Epithelial cell of prostate (primary cell): Measurements from ENCODE around the gene DOCK2.
"Not testable (repeated sequence)": the region's sequence is repeated elsewhere in the genome, so short reads cannot be mapped to it uniquely, and the experiment has no call there.

Experiments used
- DNase-seq: peaks from one replicate; pipeline ENCODE4 v3.0.0-alpha.2; 2011; ENCODE audit warnings: low read depth, low spot score
- H3K27ac ChIP-seq: fragments of 450-650 bp; 2 replicates; pipeline ENCODE4 v1.5.1; 2017; ENCODE audit warnings: mild to moderate bottlenecking

DOCK2 gene

DNA sequence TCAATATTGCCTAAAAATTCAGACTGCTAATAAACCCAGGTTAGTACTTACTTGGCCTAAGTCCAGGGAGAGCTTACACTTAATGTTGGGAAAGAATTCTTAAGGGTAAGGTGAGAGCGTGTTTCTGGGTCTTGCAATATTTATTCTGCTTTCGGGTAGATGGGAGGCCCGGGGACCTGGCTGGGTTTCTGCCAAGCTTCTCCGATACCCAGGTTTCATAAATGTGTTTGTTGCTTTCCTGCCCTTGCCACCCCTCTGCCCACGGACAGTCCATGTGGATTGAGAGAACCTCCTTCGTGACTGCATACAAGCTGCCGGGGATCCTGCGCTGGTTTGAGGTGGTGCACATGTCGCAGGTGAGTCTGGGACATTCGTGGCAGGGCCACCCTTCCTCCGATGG, 420.2 kb downstream of the DOCK2 start:
- H3K27ac ChIP-seq, result no peak overlapping the region
- DNase-seq, result no peak

DNA sequence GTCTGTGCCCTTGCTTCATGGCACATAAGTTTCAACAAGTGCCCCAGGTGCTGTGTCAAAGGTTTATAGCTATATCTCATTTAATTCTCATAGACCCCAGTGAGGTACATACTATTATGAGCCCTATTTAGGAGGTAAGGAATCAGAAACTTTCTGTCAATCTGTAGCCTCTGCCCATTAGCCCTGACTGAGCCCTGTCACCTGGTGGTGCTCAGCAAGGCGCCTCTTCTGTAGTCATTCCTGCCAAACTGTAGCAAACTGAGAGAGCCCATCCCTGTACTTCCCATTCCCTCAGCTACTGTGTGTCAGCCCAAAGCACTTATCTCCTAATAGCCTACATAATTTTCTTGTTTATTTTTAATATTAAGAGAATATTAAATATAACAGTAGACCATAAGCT, 422.1 kb downstream of the DOCK2 start:
- H3K27ac ChIP-seq, result no peak overlapping the region
- no peak for DNase-seq

DNA sequence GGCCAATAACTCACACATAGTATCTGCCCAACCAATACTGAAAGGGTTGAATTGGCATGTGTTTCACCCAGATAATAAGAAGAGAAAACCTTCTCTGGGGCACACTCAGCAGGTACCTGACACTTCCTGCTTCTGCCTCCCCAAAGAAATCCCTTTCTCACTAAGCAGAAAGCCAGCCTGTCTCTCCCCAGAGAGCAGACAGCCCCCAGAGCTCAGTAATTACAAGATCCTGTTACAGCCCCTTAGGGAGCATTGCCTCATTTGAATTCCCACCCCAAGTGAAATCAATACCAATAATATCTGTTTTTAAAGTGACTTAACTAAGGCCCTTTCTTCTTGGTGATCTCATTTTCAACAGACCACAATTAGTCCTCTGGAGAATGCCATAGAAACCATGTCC, 430.1 kb downstream of the DOCK2 start:
- no peak overlapping the region for H3K27ac ChIP-seq
- no peak for DNase-seq

DNA sequence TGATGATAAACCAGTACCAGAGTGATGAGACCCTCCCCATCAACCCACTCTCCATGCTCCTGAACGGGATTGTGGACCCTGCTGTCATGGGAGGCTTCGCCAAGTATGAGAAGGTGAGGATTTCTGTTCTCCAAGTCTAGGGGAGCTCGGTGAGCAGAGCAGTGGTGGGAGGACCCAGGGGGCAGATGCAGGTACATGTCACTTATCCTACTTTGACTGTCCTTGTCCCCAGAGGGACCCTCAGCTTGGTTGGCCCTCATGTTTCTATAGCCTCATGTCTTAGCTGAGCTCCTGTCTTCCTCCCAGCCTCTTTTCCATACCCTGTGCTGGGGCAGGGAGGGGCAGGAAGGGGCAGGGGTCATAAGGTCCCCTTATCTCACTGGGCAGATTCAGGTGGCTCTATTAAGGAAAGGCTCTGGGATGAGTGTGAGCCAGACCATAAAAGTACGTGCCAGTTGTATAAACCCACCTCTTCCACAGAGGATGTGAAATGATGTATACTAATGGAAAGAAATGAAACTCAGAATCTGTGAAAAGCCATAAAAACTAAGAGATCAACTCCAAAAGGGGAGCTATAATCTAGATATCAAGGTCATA, 430.6 kb downstream of the DOCK2 start:
- no peak overlapping the region for H3K27ac ChIP-seq
- DNase-seq, result no peak

DNA sequence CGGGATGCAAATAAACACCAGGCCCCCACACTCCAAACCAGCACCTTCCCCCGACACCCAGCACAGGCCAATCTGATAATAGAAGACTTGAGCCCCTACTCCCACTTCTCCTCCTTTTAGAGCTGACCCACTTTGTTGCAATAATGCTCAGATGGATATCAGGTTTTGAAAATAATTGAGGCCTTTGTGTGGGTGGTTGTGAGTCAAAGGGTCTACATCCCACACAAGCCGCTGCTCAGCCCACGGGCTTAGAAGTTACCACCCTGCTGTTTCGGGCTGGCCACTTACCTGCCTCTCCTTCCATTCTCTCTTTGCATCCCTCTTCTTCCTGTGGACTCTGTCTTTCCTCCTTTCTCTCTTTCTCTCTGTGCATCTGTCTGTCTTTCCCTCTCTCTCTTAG, 432.4 kb downstream of the DOCK2 start:
- no peak overlapping the region for H3K27ac ChIP-seq
- DNase-seq, result no peak

DNA sequence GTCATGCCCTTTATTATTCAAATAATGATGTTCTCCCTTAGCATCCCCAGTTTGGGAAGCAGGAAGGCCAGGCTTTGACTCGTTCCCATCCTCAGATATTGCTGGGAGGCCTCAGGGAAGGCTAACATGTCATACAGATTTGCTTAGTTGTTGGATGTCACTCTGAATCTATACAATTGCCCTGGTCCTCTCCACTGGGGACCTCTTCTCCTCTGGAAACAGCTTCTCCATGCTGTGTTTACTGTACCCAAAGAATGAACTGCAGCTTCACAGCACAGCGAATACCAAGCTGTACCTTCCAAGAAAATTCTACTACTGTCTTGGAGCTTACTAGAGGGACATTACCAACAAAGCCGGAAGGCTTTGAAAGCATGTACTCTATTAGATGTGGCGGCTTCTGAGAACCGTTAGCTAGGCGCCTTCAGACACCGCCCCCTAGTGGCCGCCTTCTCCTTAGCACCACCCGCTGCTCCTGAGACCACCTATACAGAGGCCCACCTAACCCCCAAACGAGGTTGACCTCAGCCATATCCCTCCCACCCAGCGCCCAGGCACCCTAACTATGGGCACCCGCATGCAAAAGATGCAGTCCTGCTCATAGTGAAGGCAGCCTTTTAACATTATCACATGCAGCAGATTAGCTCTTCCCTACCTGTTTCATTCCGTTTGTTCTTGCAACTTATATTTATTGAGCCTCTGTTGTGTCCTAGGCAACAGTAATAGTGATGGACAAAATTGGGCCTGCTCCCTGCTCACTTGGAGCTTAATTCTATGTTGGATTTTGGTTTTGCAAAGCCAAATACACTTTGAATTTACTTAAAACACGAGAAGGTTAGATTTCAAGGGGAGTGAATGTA, 433.7 kb downstream of the DOCK2 start:
- no peak for DNase-seq
- no peak overlapping the region for H3K27ac ChIP-seq

DNA sequence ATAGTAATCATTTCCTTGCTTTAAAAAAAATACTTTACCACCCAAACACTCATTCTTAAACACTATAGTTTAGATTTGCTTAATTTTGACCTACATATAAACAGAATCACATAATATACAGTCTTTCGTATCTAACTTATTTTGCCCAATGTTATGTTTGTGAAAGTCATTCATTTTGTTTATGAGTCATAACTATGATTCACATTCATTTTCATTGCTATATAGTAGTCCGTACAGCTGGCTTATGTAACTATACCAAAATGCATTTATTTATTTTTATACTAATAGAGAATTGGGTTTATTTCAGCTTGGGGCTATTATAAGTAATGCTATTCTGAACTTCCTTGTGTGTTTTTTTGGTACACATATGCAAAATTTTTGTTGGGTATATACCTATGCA, 434.7 kb downstream of the DOCK2 start:
- no peak for DNase-seq
- no peak overlapping the region for H3K27ac ChIP-seq

DNA sequence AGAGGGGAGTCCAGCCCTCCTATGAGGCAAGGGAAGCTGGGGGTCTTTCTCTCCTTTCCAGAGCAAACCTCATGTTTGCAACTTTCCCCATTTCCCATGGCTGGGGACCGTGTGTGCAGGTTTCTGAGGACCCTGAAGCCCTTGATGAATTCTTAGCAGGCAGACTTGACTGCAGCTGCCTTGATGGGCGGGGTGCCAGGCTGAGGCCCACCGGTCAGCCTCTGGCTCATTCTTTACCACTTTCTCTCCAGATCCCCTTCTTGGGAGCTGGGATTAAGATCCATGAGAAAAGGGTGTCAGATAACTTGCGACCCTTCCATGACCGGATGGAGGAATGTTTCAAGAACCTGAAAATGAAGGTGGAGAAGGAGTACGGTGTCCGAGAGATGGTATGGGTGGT, 438.6 kb downstream of the DOCK2 start:
- no peak overlapping the region for H3K27ac ChIP-seq
- DNase-seq, result no peak

DNA sequence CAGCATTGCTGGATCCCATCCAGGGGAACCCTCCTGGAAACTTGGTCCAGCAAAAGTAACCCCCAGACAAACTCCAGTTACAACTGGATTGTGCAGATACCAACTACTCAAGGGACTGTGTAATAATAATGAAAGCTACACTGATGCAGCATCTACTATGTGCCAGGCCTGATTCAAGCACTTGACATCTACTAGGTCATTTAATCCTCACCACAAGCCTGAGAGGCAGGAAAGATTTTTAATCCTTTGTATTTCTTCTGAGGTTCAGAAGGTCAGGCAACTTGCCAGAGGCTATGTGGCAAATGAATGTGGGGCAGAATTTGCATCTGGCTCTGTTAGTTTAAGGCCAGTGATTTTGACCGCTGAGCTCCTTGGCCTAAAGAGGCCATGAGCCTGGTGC, 439.1 kb downstream of the DOCK2 start:
- DNase-seq, result no peak
- H3K27ac ChIP-seq, result no peak overlapping the region

DNA sequence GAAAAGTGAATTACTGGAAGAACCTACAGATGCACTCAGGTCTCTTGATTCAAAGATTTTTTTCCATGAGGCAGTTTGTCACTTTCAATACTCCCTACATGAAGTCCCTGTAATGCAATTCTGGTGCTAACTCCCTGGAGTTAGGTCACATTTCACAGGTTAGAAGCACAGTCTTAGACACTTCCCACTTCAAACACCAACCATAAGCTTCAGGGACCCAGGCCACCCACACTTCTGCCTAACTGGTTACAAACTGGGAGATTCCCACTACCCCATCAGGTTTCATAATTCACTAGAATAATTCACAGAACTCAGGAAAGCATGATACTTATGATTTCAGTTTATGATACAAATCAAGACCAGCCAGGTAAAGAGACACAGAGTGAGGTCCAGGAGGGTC, 439.7 kb downstream of the DOCK2 start:
- no peak overlapping the region for H3K27ac ChIP-seq
- DNase-seq, result no peak

DNA sequence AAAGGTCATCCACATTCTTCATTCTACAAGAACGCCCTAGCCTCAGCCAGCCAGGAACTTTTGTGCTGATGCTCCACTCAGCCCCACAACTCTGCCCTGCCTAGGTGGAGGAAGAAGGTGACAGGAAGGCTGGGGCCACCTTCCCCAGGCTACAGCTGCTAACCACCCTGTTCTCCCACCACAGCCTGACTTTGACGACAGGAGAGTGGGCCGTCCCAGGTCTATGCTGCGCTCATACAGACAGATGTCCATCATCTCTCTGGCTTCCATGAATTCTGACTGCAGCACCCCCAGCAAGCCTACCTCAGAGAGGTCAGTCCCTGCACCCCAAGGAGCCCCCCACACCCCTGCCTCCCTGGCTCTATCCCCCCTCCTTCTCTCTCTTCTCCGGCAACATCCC, 440.5 kb downstream of the DOCK2 start:
- DNase-seq, result no peak
- no peak overlapping the region for H3K27ac ChIP-seq

DNA sequence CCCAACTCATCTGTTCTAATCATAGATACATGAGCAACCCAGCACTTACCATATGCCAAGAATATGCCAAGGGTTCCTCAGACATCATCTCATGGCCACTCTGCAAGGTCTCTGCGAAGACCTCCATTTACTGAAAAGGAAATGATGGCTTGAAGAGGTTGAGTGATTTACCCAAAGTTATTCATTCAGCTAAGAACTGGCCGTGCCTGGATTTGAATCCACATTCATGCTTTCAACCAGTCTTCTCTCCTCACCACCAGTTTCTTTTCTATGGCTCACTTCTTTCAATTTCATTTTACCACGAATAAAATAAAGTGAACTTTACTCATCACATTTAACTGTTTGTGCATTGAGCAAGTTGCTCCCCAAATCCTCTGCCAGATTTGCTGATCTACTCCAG, 441.4 kb downstream of the DOCK2 start:
- no peak overlapping the region for H3K27ac ChIP-seq
- DNase-seq, result no peak

DNA sequence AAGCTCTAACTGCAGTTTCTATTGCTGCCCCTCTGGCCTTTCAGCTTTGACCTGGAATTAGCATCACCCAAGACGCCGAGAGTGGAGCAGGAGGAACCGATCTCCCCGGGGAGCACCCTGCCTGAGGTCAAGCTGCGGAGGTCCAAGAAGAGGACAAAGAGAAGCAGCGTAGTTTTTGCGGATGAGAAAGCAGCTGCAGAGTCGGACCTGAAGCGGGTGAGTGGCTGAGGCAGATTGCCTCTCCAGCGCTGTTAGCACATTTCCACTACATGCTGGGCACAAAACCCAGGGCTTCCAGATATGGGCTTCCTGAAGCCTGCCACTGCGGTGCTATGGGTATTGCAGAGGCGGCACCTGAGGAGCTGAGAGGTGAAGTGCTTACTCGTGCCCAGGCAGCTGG, 441.9 kb downstream of the DOCK2 start:
- H3K27ac ChIP-seq, result no peak overlapping the region
- no peak for DNase-seq

DNA sequence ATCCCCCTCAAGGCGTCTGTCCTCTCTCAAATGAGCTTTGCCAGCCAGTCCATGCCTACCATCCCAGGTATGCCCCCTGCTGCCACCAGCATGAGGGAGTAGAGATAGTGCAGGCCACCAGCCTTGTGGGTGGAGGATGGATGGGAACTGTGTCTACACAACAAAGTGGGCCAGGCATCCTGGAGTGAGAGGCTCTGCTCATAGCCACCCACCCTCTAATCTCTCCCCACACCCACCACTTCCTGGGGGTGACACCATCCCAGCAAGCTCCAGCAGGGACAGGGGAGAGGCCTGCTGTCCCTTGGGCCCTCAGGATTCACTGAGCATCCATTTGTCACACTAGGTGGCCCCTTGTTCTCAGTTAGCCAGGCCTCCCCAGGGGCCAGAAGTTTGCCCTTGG, 443.1 kb downstream of the DOCK2 start:
- no peak overlapping the region for H3K27ac ChIP-seq
- no peak for DNase-seq

DNA sequence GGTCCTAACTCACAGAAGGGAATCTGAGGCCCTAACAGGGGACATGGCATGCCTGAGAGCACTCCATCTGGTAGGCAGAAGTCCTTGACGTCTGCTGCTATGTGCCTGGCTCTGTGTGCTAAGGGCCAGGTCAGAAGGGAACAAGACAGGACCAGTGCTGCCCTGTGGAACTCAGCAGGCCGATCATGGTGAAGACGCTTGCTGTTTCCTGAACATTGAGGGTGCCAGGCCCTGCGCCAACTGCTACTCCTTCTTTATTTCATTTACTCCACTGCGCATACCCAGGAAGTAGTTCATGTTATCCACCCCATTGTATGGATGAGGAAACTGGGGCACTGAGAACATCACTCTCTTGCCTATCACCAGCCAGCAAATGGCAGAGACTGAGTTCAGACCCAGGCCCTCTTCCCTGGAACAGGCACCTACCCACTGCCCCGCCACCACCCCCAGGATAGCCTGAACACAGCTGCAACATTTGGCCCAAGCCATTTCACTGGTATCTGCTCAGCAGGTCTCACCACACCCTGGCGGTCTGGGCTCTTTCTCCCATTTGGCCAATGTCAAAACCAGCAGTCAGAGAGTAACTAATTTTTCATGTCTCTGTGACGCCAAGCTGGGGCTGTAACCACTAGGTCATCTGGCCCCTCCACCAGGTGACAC, 443.8 kb downstream of the DOCK2 start:
- DNase-seq, result no peak
- no peak overlapping the region for H3K27ac ChIP-seq

DNA sequence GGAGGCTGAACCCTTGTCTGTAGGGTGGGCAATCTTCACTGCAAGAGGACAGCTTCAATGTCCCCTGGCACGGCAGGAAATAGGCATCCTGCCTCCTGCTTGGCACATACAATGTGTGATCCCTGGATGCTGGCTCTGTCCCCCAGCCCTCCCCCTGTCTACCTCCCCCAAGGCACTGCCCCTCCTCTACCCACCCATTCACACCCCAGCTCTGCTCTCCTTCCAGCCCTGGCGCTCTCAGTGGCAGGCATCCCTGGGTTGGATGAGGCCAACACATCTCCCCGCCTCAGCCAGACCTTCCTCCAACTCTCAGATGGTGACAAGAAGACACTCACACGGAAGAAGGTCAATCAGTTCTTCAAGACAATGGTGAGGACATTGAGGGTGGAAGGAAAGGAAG, 444.5 kb downstream of the DOCK2 start:
- DNase-seq, result no peak

DNA sequence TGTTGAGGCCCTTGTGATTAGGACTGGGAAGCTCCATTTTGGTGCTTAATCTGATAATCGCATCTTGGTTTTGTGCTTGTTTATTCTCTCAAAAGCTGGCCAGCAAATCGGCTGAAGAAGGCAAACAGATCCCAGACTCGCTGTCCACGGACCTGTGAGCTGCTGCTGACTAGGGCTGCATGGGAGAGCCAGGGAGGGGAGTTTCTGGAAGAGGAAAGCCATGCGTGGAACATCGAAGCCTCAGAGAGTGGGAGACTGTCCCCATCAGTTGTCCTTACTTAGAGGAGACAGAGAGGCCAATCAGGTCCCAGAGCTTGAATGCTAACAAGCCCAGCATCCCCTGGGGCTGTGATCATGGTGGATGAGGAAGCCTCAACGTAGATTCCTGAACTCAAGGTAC, 445.6 kb downstream of the DOCK2 start:
- no peak for DNase-seq

More for the DNA sequence above, 444.5 kb downstream of the DOCK2 start:
- no peak overlapping the region for H3K27ac ChIP-seq

DNA sequence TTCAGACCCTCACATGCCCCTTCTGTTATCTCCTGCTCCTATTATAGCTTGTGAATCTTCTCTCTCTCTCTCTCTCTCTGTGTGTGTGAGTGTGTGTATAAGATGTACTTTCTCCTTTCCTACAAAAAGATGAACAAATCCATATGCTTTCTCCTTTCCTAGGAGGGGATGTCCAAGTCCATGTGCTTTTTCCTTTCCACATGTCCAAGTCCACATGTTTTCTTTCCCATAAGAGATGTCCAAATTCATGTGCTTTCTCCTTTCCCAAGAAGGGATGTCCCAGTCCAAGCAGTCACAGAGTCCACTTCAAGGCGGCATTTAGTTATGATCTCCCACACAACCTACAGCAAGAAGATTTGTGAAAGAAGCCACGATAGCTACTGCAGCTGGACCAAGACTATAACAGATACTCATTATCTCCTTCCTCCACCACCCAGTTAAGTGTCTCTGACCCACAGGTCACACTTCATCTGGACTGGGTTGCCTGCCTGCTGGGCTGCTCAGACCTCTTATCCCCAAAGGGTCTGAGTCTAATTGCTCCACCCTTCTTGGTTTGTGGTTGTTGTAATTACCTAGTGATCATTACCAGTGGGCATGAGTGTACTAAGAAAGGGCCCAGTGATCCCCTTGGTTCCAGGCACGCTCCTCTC, 450.2 kb downstream of the DOCK2 start:
- no peak overlapping the region for H3K27ac ChIP-seq
- DNase-seq, result no peak

More for the DNA sequence above, 445.6 kb downstream of the DOCK2 start:
- no peak overlapping the region for H3K27ac ChIP-seq

DNA sequence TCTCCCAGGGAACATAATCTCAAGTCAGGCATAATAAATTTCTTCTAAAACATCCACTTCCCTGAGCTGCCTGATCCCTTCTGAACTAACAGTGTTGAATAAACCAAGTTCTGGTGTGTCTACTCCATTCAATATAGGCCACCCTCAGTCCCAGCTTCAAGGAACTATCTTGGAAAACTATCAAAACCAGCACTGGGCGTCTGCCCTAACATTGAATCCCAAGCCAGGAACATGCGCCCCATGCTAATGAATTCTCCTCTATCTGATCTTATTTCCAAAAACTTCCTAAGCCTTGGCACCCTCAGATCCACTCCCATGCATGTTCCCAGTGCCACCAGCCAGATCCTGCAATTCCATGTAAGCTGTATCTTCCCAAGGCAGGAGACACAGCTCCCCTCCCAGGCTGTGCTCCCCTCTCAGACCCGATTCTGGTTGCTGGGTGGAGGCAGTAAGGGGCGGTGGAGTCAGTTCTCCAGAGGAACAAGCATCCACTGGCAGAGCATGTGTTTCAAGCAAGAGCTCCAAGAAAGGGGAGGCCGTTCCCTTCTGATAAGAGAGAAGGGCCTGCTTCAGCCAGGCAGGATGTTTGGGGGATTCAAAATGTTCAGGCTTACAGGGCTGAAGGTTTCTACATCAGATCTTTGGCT, 455.5 kb downstream of the DOCK2 start:
- no peak for DNase-seq
- no peak overlapping the region for H3K27ac ChIP-seq

DNA sequence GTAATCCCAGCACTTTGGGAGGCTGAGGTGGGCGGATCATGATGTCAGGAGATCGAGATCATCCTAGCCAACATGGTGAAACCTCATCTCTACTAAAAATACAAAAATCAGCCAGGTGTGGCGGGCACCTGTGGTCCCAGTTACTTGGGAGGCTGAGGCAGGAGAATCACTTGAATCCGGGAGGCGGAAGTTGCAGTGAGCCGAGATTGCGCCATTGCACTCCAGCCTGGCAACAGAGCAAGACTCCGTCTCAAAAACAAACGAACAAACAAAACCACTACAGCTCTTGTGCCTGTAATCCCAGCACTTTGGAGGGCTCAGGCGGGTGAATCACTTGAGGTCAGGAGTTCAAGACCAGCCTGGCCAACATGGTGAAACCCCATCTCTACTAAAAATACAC, 457.3 kb downstream of the DOCK2 start:
- DNase-seq, H3K27ac ChIP-seq: not testable (repeated sequence)

DNA sequence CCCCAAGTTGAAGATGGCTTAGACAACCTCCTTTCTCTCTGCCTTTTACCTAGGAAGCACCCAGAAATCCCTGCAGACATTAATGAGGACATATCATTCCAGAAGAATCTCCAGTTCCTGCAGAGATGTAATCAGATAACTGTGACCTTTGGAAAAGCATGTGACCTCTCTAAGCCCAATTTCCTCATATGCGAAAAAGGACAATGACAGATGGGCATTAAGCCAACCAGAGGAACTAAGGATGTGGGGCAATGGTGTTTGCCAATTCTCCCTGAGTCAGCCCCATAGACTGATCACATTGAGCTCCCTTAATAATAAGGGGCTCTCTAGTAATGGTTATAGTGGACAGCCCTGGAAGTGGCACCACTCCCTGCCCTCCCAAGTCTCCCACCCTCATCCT, 458.6 kb downstream of the DOCK2 start:
- no peak for DNase-seq
- no peak overlapping the region for H3K27ac ChIP-seq
